H1 (cell line): ENCODE measurements around the gene HSD17B10. TPM values are rescaled to one million over a fixed set of nuclear protein-coding genes. Genes with fewer than 3 reads are reported as not detected.

Experiments
- CTCF ChIA-PET: fragments of 300-600 bp; sonication (Branson Sonifier 250); formaldehyde crosslinking; loops from one replicate; lab custom pipeline; 2021; ENCODE audit not compliant: partially characterized antibody; lab: Charles Lee
- POLR2A ChIA-PET: fragments of 300-600 bp; sonication (Branson Sonifier 250); formaldehyde crosslinking; loops from one replicate; lab custom pipeline; 2021; ENCODE audit warnings: inconsistent platforms; ENCODE audit not compliant: partially characterized antibody; lab: Charles Lee
- DNase-seq, 2 experiments: peaks; one replicate each; pipeline versions ENCODE4 v3.0.0 to v3.0.0-alpha.2; 2010 to 2022; ENCODE audit warnings: low spot score in 2 of 2, low read depth in 1 of 2, mixed read lengths in 1 of 2
- FAIRE-seq: peaks from 2 replicates; lab custom pipeline; 2011; peaks lifted over from hg19 to GRCh38; lab: Jason Lieb, UNC
- H2AFZ ChIP-seq: 2 replicates; pipeline ENCODE4 v1.8.1; 2012; ENCODE audit warnings: low read length, inconsistent platforms
- H2AK5ac ChIP-seq: 2 replicates; pipeline ENCODE4 v1.6.1; 2013; ENCODE audit warnings: low read depth, low read length
- H2BK120ac ChIP-seq: replicated peaks from 2 replicates; pipeline ENCODE3; 2013; ENCODE audit warnings: low read depth, low read length, inconsistent platforms
- H2BK12ac ChIP-seq: 2 replicates; pipeline ENCODE4 v1.6.1; 2013; ENCODE audit warnings: low read depth, low read length
- H2BK15ac ChIP-seq: 2 replicates; pipeline ENCODE4 v1.6.1; 2013; ENCODE audit warnings: low read length
- H2BK20ac ChIP-seq: 2 replicates; pipeline ENCODE4 v1.6.1; 2013; ENCODE audit warnings: low read length
- H2BK5ac ChIP-seq: 2 replicates; pipeline ENCODE4 v1.6.1; 2013; ENCODE audit warnings: low read depth, low read length
- H3K14ac ChIP-seq: 2 replicates; pipeline ENCODE4 v1.6.1; 2013; ENCODE audit warnings: inconsistent platforms; ENCODE audit not compliant: insufficient read length
- H3K18ac ChIP-seq: 2 replicates; pipeline ENCODE4 v1.6.1; 2013; ENCODE audit warnings: low read length; ENCODE audit errors: extremely low read depth
- H3K23ac ChIP-seq: 2 replicates; pipeline ENCODE4 v1.6.1; 2013; ENCODE audit warnings: inconsistent platforms; ENCODE audit not compliant: insufficient read length
- H3K23me2 ChIP-seq: 2 replicates; pipeline ENCODE4 v1.6.1; 2013; ENCODE audit warnings: low read depth, low read length
- H3K27ac ChIP-seq: 2 replicates; pipeline ENCODE4 v1.6.1; 2011; ENCODE audit warnings: low read depth, low read length, inconsistent platforms
- H3K27me3 ChIP-seq, 4 experiments: replicated peaks in 1 of 4; 1 replicate in 1 of 4; 2 replicates in 3 of 4; pipeline versions ENCODE4 v1.6.1 to v1.8.1; 2011 to 2013; ENCODE audit warnings: low read length in 3 of 4, mild to moderate bottlenecking in 3 of 4, inconsistent platforms in 2 of 4, mixed read lengths in 2 of 4, moderate library complexity in 1 of 4; ENCODE audit not compliant: control insufficient read depth in 3 of 4, insufficient read depth in 3 of 4; ENCODE audit errors: extremely low read depth in 1 of 4
- H3K36me3 ChIP-seq, 4 experiments: 2 replicates each; pipeline versions ENCODE4 v1.6.1 to v1.8.1; 2011 to 2013; ENCODE audit warnings: mild to moderate bottlenecking in 4 of 4, low read length in 3 of 4, moderate library complexity in 2 of 4, control low read depth in 1 of 4, inconsistent platforms in 1 of 4; ENCODE audit not compliant: insufficient read depth in 4 of 4, control insufficient read depth in 2 of 4
- H3K4ac ChIP-seq: replicated peaks from 2 replicates; pipeline ENCODE3; 2013; ENCODE audit warnings: low read length, low read depth, mixed read lengths, inconsistent platforms; ENCODE audit not compliant: insufficient read length
- H3K4me1 ChIP-seq, 4 experiments: replicated peaks in 1 of 4; 1 replicate in 1 of 4; 2 replicates in 3 of 4; pipeline versions ENCODE4 v1.6.1 to v1.8.1; 2011 to 2013; ENCODE audit warnings: low read length in 3 of 4, inconsistent platforms in 2 of 4, mixed read lengths in 1 of 4; ENCODE audit not compliant: insufficient read depth in 4 of 4, control insufficient read depth in 3 of 4
- H3K4me2 ChIP-seq, 2 experiments: 2 replicates each; pipeline versions ENCODE4 v1.6.1 to v1.8.1; 2011 to 2013; ENCODE audit warnings: low read depth in 2 of 2, low read length in 2 of 2, control low read depth in 1 of 2, inconsistent platforms in 1 of 2, mild to moderate bottlenecking in 1 of 2; ENCODE audit not compliant: insufficient read depth in 1 of 2
- H3K4me3 ChIP-seq, 4 experiments: fragments of 200-600, 300-600 bp in 1 of 4; sonication (generic), shearing (Covaris generic), sonication (Bioruptor Twin) in 1 of 4; 2 replicates each; pipeline versions ENCODE4 v1.5.1 to v1.8.1; 2011 to 2016; ENCODE audit warnings: low read length in 4 of 4, low read depth in 3 of 4, control low read depth in 2 of 4, inconsistent platforms in 2 of 4, mild to moderate bottlenecking in 2 of 4, mixed read lengths in 1 of 4, moderate library complexity in 1 of 4; ENCODE audit not compliant: insufficient read depth in 2 of 4; ENCODE audit errors: extremely low read depth in 1 of 4
- H3K56ac ChIP-seq: replicated peaks from 2 replicates; pipeline ENCODE3; 2013; ENCODE audit warnings: low read depth, mild to moderate bottlenecking, mixed read lengths, low read length, inconsistent platforms; ENCODE audit not compliant: insufficient read length
- H3K79me1 ChIP-seq: 2 replicates; pipeline ENCODE4 v1.6.1; 2013; ENCODE audit warnings: low read depth, low read length, control low read depth
- H3K79me2 ChIP-seq, 2 experiments: 2 replicates each; pipeline versions ENCODE4 v1.6.1 to v1.8.1; 2012 to 2013; ENCODE audit warnings: low read length in 2 of 2, mild to moderate bottlenecking in 2 of 2, inconsistent platforms in 1 of 2; ENCODE audit not compliant: insufficient read depth in 2 of 2, control insufficient read depth in 1 of 2
- H3K9ac ChIP-seq, 4 experiments: replicated peaks in 1 of 4; 1 replicate in 1 of 4; 2 replicates in 3 of 4; pipeline versions ENCODE4 v1.6.1 to v1.8.1; 2011 to 2013; ENCODE audit warnings: low read depth in 3 of 4, low read length in 3 of 4, control low read depth in 2 of 4, mild to moderate bottlenecking in 2 of 4, moderate library complexity in 2 of 4, inconsistent platforms in 1 of 4; ENCODE audit errors: extremely low read depth in 1 of 4
- H3K9me3 ChIP-seq, 2 experiments: 2 replicates each; pipeline versions ENCODE4 v1.6.1 to v1.8.1; 2012 to 2013; ENCODE audit warnings: mild to moderate bottlenecking in 2 of 2, moderate library complexity in 2 of 2, control low read depth in 1 of 2, inconsistent platforms in 1 of 2, low read depth in 1 of 2, low read length in 1 of 2, mixed read lengths in 1 of 2; ENCODE audit not compliant: insufficient read depth in 2 of 2
- H4K20me1 ChIP-seq, 2 experiments: replicated peaks in 1 of 2; 2 replicates each; pipeline versions ENCODE3 to v1.8.1; 2011 to 2013; ENCODE audit warnings: inconsistent platforms in 2 of 2, low read length in 2 of 2, mild to moderate bottlenecking in 1 of 2; ENCODE audit not compliant: insufficient read depth in 2 of 2, control insufficient read depth in 1 of 2
- H4K5ac ChIP-seq: 2 replicates; pipeline ENCODE4 v1.6.1; 2013; ENCODE audit warnings: low read length, low read depth, mixed read lengths, inconsistent platforms; ENCODE audit not compliant: insufficient read length
- H4K8ac ChIP-seq: 2 replicates; pipeline ENCODE4 v1.8.0; 2013; ENCODE audit warnings: mild to moderate bottlenecking, moderate library complexity, low read length, inconsistent platforms; ENCODE audit not compliant: insufficient read depth; ENCODE audit errors: extremely low read depth
- H4K91ac ChIP-seq: replicated peaks from 2 replicates; pipeline ENCODE3; 2013; ENCODE audit warnings: low read length, mixed read lengths, inconsistent platforms; ENCODE audit not compliant: insufficient read length
- CBX8 ChIP-seq: fragments of 300-800, 300-1000 bp; sonication (generic); IDR thresholded peaks from 2 replicates; pipeline ENCODE4 v1.7.1; 2016; ENCODE audit warnings: low read depth, low read length, borderline replicate concordance
- CHD2 ChIP-seq: IDR thresholded peaks from 2 replicates; pipeline ENCODE4 v1.6.1; 2012; ENCODE audit warnings: low read length, improper control_type of control experiment
- CTCF ChIP-seq, 3 experiments: IDR thresholded peaks; 1 replicate in 2 of 3; 2 replicates in 1 of 3; pipeline versions ENCODE4 v1.5.1 to v1.6.1; 2011; ENCODE audit warnings: low read length in 3 of 3, mild to moderate bottlenecking in 3 of 3, inconsistent platforms in 2 of 3, low read depth in 1 of 3, moderate library complexity in 1 of 3; ENCODE audit not compliant: insufficient read depth in 1 of 3; ENCODE audit errors: control extremely low read depth in 1 of 3
- KDM1A ChIP-seq: fragments of 200-600, 300-600 bp; sonication (generic); IDR thresholded peaks from 2 replicates; pipeline ENCODE4 v1.7.1; 2016; ENCODE audit warnings: mild to moderate bottlenecking, low read length, borderline replicate concordance
- SIX5 ChIP-seq: IDR thresholded peaks from 2 replicates; pipeline ENCODE4 v1.6.1; 2011; ENCODE audit warnings: mild to moderate bottlenecking, low read depth, low read length
- TAF7 ChIP-seq: optimal IDR thresholded peaks from 2 replicates; pipeline ENCODE3; 2011; ENCODE audit warnings: low read depth, mild to moderate bottlenecking, inconsistent platforms, low read length, moderate library complexity, borderline replicate concordance
- TEAD4 ChIP-seq: IDR thresholded peaks from 2 replicates; pipeline ENCODE4 v1.6.1; 2012; ENCODE audit warnings: low read depth, low read length, inconsistent platforms, mixed read lengths
- USF2 ChIP-seq: IDR thresholded peaks from 2 replicates; pipeline ENCODE4 v1.6.1; 2011; ENCODE audit warnings: low read length, improper control_type of control experiment
- YY1 ChIP-seq: IDR thresholded peaks from 2 replicates; pipeline ENCODE4 v1.6.1; 2011; ENCODE audit warnings: low read depth, mild to moderate bottlenecking, low read length
- WGBS, 2 experiments: shearing (Covaris generic) in 1 of 2; methylation state at CpG; one replicate each; pipeline versions ENCODE4 v1.1.6 to v1.1.7; 2013 to 2015; ENCODE audit warnings: low lambda C conversion rate in 2 of 2, mixed read lengths in 2 of 2, inconsistent platforms in 1 of 2, low coverage in 1 of 2, missing lambda C conversion rate in 1 of 2; ENCODE audit not compliant: insufficient replicate concordance in 2 of 2, insufficient coverage in 1 of 2, insufficient read length in 1 of 2; ENCODE audit errors: extremely low coverage in 1 of 2, missing lambda C conversion rate in 1 of 2; 5-methylcytosine and 5-hydroxymethylcytosine counted together
- polyA plus RNA-seq, 7 experiments: library from polyadenylated mRNA; depleted of rRNA in 3 of 7; stranded (reverse) in 5 of 7; unstranded in 2 of 7; fragments of >200 nt in 5 of 7; fragments of 200-250 nt in 2 of 7; gene quantifications; 1 replicate in 5 of 7; 2 replicates in 1 of 7; 4 replicates in 1 of 7; pipeline versions ENCODE4 v1.2.1 to v1.2.3, GENCODE V29; 2011 to 2013; ENCODE audit warnings: missing spikeins in 2 of 7, mixed read lengths in 2 of 7
- total RNA-seq: library from RNA; stranded (reverse); fragmentation: NEBNext Ultra II Directional; extraction: Animal tissue kit (Norgen Biotek cat#: 25700); gene quantifications from 2 replicates; pipeline ENCODE4 v1.2.1, GENCODE V29; 2021

The HSD17B10 gene
- total and polyA plus RNA-seq, 2 of the 8 experiments (the other 6 are each of a cell fraction or from before 2014, with no cell fraction given) = 114 to 236 TPM

GRCh38 chrX:53438174-53438831 lies 4.1 kb upstream of the HSD17B10 start:
- no peak overlapping the region for H4K91ac ChIP-seq
- POLR2A ChIA-PET = interaction anchor here (1.0 kb wide), 1 partner anchor 15 kb away, joined by 4 read pairs; the partner anchor contains the start of genes RIBC1 and SMC1A
- WGBS, 2 experiments = 85% methylated on average over 4 of the region's 5 CpGs; no CpG with 5 or more reads in 1 of the 2 experiments
- no peaks in the 10 kb centered on the region for H3K79me1 ChIP-seq
- H3K36me3 ChIP-seq = no peaks in the 10 kb centered on the region
- no peaks in the 10 kb centered on the region for H4K20me1 ChIP-seq
- no peak overlapping the region for H2AFZ ChIP-seq
- H3K23ac ChIP-seq = no peak overlapping the region
- peaks cover 11% of the 10 kb centered on the region; the same call in 1 of the 2 replicates for H3K23me2 ChIP-seq
- no peak overlapping the region for H3K4me2 ChIP-seq
- no peak overlapping the region for H3K4ac ChIP-seq
- H3K27me3 ChIP-seq = peaks cover 0 to 12% (median 7%) of the 10 kb centered on the region in 4 experiments; a peak in 5 of 7 replicates
- H4K8ac ChIP-seq = no peak overlapping the region
- no peak overlapping the region for H3K27ac ChIP-seq
- H3K56ac ChIP-seq = no peak overlapping the region
- H4K5ac ChIP-seq = no peak overlapping the region
- H3K9ac ChIP-seq = no peak overlapping the region
- H2BK20ac ChIP-seq = no peak overlapping the region
- H2BK12ac ChIP-seq = no peak overlapping the region
- H3K9me3 ChIP-seq = no peaks in the 10 kb centered on the region
- no peak overlapping the region for H3K4me3 ChIP-seq
- FAIRE-seq (no peak), DNase-seq (no peak)
- no peak overlapping the region for H2BK120ac ChIP-seq
- CTCF ChIA-PET = interaction anchor here (1.4 kb wide), 1 partner anchor 126 kb away, joined by 6 read pairs; no protein-coding TSS in a partner anchor
- H3K79me2 ChIP-seq = no peaks in the 10 kb centered on the region
- H2BK15ac ChIP-seq = no peak overlapping the region
- H2AK5ac ChIP-seq = no peak overlapping the region
- no peak overlapping the region for H2BK5ac ChIP-seq
- no peak overlapping the region for H3K18ac ChIP-seq
- peaks cover 0 to 6% (median 1%) of the 10 kb centered on the region in 4 experiments; a peak in 3 of 7 replicates for H3K4me1 ChIP-seq
- H3K14ac ChIP-seq = no peak overlapping the region
- TF ChIP-seq KDM1A (no peak), YY1 (no peak), TEAD4 (no peak), USF2 (no peak), CBX8 (no peak), CTCF (IDR thresholded peaks at IDR 0.05; ENCODE audit: control extremely low read depth in 1 of 3, insufficient read depth in 1 of 3, low read depth in 1 of 3, low read length in 3 of 3) (no peak), TAF7 (no peak), SIX5 (no peak), CHD2 (no peak)
